LHCN-M2 (cell line): Measurements from ENCODE around the gene CRYGC. TPM values are rescaled to one million over a fixed set of nuclear protein-coding genes. Genes with fewer than 3 reads are reported as not detected.

Experiments used
- DNase-seq: peaks from one replicate; pipeline ENCODE4 v3.0.0-alpha.2; 2012; ENCODE audit warnings: low read depth
- total RNA-seq: library from RNA; depleted of rRNA; stranded (reverse); fragments of >200 nt; gene quantifications from 2 replicates; pipeline ENCODE4 v1.2.3, GENCODE V29; 2014; rRNA removed

CRYGC gene
- total RNA-seq, 1 experiment from 2014 or later: not detected

GRCh38 chr2:208096080-208096479, 33.5 kb downstream of the CRYGC start:
- no peak for DNase-seq

DNA sequence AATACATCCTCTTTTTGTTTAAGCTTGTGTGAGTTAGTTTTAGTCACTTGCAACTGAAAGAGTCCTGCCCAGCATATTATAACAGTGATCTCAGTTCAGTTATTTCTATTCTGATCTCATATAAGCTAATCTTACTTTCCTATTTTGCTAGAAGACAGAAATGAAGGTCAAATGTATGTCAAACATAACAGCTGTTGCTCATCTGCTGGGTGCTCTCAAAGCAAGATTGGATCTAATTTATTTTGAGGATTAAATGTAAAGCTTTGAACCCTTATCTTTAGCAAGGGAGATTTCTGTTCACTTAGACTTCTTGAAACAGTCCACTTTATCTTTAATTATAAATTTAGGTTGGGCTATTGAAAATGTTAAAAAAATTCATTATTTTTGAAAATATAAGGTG, 36.5 kb downstream of the CRYGC start:
- DNase-seq: no peak

DNA sequence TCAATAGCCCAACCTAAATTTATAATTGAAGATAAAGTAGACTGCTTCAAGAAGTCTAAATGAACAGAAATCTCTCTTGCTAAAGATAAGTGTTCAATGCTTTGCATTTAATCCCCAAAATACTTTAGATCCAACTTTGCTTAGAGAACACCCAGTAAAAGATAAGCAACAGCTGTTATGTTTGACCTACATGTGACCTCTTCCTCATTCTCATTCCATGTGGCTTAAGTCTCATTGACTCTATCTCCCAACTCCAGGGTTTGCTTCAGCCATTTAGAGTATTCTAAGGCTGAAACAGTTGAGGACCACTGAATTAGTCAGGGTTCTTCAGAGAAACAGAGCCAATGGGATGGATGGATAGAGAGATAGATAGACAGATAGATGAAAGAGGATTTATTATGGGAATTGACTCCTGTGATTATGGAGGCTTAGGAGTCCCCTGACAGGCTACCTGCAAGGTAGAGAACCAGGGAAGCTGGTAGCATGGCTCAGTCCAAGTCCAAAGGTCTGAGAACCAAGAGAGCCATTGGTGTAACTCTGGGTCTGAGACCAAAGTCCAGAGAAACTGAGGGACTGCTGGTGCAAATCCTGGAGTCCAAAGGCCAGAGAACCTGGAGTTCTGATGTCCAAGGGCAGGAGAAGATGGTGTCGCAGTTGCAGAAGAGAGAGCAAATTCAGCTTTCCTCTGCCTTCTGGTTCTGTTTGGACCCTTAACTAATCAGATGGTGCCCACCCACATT, 37.4 kb downstream of the CRYGC start:
- peak; percentile 49 for DNase-seq

DNA sequence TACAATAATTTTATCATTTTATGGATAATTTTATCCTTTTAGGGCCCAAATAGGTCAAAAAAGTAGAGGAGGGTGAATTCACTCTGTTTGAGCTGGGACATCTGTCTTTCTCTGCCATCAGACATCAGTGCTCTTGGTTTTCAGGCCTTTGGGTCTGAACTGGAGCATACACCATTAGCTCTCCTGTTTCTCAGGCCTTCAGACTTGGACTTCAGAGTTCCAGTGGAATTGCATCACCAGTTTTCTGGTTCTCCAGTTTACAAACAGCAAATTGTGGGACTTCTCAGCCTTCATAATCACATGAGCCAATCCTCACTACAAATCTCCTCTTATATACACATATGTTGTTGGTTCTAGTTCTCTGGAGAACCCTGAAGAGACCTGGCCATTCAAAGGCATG, 39.2 kb downstream of the CRYGC start:
- no peak for DNase-seq

- no peak for DNase-seq
Observed at GRCh38 chr2:208086029-208086428, 43.6 kb downstream of the CRYGC start.

GRCh38 chr2:208083807-208084206, 45.8 kb downstream of the CRYGC start:
- DNase-seq: no peak

Other genes starting within 250 kb of the CRYGC start
- gene PLEKHM3, start 104.3 kb downstream of the CRYGC start, total RNA-seq: 3.7 and 7.5 TPM in 2 replicates
- not detected in 2 replicates for gene CRYGD, start 5.3 kb downstream of the CRYGC start, total RNA-seq
- not detected in 2 replicates for gene CRYGB, start 16.3 kb upstream of the CRYGC start, total RNA-seq
- not detected in 2 replicates for gene CRYGA, start 33.8 kb upstream of the CRYGC start, total RNA-seq
- not detected in 2 replicates for gene C2orf80, start 60.2 kb upstream of the CRYGC start, total RNA-seq
- gene IDH1, start 125.2 kb upstream of the CRYGC start, total RNA-seq: 73.2 and 86.5 TPM in 2 replicates
- 17.2 and 20.9 TPM in 2 replicates for gene PIKFYVE, start 136.4 kb upstream of the CRYGC start, total RNA-seq